HEK293T (cell line): ENCODE data around the gene IFNL1.

Source experiments
- BHLHE40 ChIP-seq: fragments of 450-650 bp; IDR thresholded peaks from 2 replicates; pipeline ENCODE4 v1.6.1; 2016; ENCODE audit warnings: mild to moderate bottlenecking, moderate library complexity, borderline replicate concordance
- FOXA1 ChIP-seq: fragments of 450-650 bp; IDR thresholded peaks from 2 replicates; pipeline ENCODE4 v1.6.1; 2016; ENCODE audit warnings: mild to moderate bottlenecking
- FOXK2 ChIP-seq: fragments of 450-650 bp; IDR thresholded peaks from 2 replicates; pipeline ENCODE4 v1.6.1; 2016; ENCODE audit warnings: mild to moderate bottlenecking
- FOXM1 ChIP-seq: fragments of 450-650 bp; IDR thresholded peaks from 2 replicates; pipeline ENCODE4 v1.6.1; 2017; ENCODE audit warnings: mild to moderate bottlenecking, borderline replicate concordance
- L3MBTL2 ChIP-seq: fragments of 450-650 bp; conservative IDR thresholded peaks from 2 replicates; pipeline ENCODE4 v1.6.1; 2016; ENCODE audit warnings: mild to moderate bottlenecking
- LEF1 ChIP-seq: fragments of 450-650 bp; IDR thresholded peaks from 2 replicates; pipeline ENCODE4 v1.6.1; 2017; ENCODE audit warnings: mild to moderate bottlenecking, borderline replicate concordance
- NFRKB ChIP-seq: fragments of 450-650 bp; IDR thresholded peaks from 2 replicates; pipeline ENCODE4 v1.6.1; 2016; ENCODE audit warnings: mild to moderate bottlenecking, moderate library complexity
- SP1 ChIP-seq: fragments of 450-650 bp; IDR thresholded peaks from 2 replicates; pipeline ENCODE4 v1.6.1; 2017
- SUZ12 ChIP-seq: fragments of 450-650 bp; IDR thresholded peaks from 2 replicates; pipeline ENCODE4 v1.6.1; 2016; ENCODE audit warnings: mild to moderate bottlenecking
- TARDBP ChIP-seq: fragments of 450-650 bp; IDR thresholded peaks from 2 replicates; pipeline ENCODE4 v1.6.1; 2016
- ZNF384 ChIP-seq: fragments of 450-650 bp; IDR thresholded peaks from 2 replicates; pipeline ENCODE4 v1.6.1; 2016

DNA sequence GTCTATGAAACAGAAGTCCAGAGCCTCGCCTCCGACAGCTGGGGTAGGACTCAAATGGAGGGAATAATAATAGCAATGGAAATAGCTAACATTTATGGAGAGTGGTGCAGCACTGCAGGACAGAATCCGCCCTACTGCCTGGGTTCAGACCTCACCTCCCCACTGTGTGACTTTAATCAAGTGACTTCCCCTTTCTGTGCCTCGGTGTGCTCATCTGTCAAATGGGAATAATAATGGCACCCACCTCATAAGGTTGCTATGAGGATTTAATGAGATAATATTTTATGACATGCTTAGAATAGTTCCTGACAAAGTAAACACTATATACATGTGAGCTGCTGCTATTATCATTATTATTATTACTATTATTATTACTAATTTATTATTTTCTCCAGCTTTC lies 21.3 kb downstream of the IFNL1 start:
- TF ChIP-seq FOXM1: no peak
- TF ChIP-seq SP1: no peak
- TF ChIP-seq ZNF384: no peak
- no peak for TF ChIP-seq FOXA1
- TF ChIP-seq BHLHE40: no peak
- TF ChIP-seq SUZ12: no peak
- no peak for TF ChIP-seq NFRKB
- TF ChIP-seq TARDBP: no peak
- no peak for TF ChIP-seq LEF1
- no peak for TF ChIP-seq L3MBTL2
- TF ChIP-seq FOXK2: no peak
